Natural killer cell treated with Interleukin-12 subunit alpha and Interleukin-12 subunit beta and Interleukin-15 and Interleukin-18, amount 100 ng/mL, for 72 hours (primary cell): ENCODE results near the gene FURIN. TPM values are rescaled to one million over a fixed set of nuclear protein-coding genes. Genes with fewer than 3 reads are reported as not detected.
"Not testable (repeated sequence)": the region's sequence is repeated elsewhere in the genome, so short reads cannot be mapped to it uniquely, and the experiment has no call there.

Source experiments
- ATAC-seq, 2 donors: fragments of 150-1000 bp; cut with Tn5 transposase in 1 of 2; sonication (Bioruptor Pico), chemical (Tn5 transposase) in 1 of 2; 2 replicates each; pipeline ENCODE4 v1.10.0; 2021
- DNase-seq: peaks from one replicate; pipeline ENCODE4 v3.0.0; 2022; ENCODE audit warnings: low spot score
- H3K27ac Mint-ChIP-seq, 2 donors: 1 replicate in 1 of 2; 2 replicates in 1 of 2; pipeline ENCODE4 v1.8.0; 2022; ENCODE audit warnings: mixed read lengths in 2 of 2, mild to moderate bottlenecking in 1 of 2, moderate library complexity in 1 of 2
- H3K27me3 Mint-ChIP-seq, 2 donors: 1 replicate in 1 of 2; 2 replicates in 1 of 2; pipeline ENCODE4 v1.8.0; 2022; ENCODE audit warnings: mixed read lengths in 2 of 2
- H3K36me3 Mint-ChIP-seq: one replicate; pipeline ENCODE4 v1.8.0; 2022; ENCODE audit warnings: mixed read lengths
- H3K4me1 Mint-ChIP-seq, 2 donors: 1 replicate in 1 of 2; 2 replicates in 1 of 2; pipeline ENCODE4 v1.8.0; 2022; ENCODE audit warnings: low read depth in 2 of 2, mixed read lengths in 2 of 2, mild to moderate bottlenecking in 1 of 2
- H3K4me3 Mint-ChIP-seq: one replicate; pipeline ENCODE4 v1.8.0; 2022; ENCODE audit warnings: mixed read lengths
- H3K9me3 Mint-ChIP-seq: 2 replicates; pipeline ENCODE4 v1.8.0; 2022; ENCODE audit warnings: mixed read lengths
- total RNA-seq, 2 donors: library from RNA; stranded (reverse); gene quantifications; one replicate each; pipeline ENCODE4 v1.2.3, GENCODE V29; 2022

FURIN gene
- 100 to 1,000 TPM; 528 to 679 TPM for total RNA-seq

DNA sequence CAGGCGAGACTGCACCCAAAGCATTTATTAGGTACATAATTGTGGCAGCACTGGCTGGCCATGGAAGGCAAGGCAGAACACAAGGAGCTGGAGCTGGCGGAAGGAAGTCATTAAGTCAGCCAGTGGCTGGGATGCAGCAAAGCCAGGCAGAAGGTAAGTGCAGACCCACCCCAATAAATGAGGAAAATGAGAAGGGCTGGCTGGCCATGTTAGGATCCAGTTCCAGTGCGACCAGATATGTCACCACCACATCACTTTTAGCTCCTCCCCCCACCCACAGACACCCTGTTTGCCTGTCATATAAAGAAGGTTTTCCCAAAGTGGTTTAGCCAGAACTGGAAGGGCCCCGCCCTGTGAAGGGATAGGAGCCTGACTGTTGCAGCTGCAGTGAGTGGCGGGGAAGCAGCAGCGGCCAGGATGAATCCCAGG lies at the start of gene FURIN:
FURIN (plus strand) TSS at position 328 of the 429 bp plus-strand sequence. CDS start 7,153 bp downstream, outside the sequence.
- peaks cover 50 to 56% of the 10 kb centered on the region in 2 donors for H3K4me1 Mint-ChIP-seq
- DNase-seq: no peak
- H3K27ac Mint-ChIP-seq: peak within 1 kb of the TSS; percentile 99 to 100
- H3K27me3 Mint-ChIP-seq: no peaks in the 10 kb centered on the region
- ATAC-seq: no peak
- no peaks in the 10 kb centered on the region for H3K9me3 Mint-ChIP-seq
- H3K4me3 Mint-ChIP-seq: peak within 1 kb of the TSS; percentile 96
- H3K36me3 Mint-ChIP-seq: peaks cover 12% of the 10 kb centered on the region

DNA sequence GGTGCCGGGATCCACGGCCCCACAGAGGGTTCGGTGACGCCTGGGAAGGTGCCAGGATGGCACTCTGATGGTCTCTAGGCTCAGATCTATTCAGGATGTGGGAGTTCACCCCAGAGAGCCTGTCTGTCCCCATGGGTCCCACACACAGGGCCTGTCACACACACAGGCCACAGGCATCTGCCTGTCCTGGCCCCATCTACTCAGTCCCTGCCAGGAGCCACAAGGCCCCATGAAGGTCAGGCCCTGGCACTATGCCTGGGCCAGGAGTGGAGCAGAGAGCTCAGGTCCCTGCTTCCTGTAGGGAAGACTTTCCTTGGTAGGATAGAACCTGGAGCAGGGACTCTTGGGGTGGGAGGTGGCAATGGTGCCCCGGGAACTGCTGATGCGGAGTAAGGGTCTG lies 49.0 kb upstream of the FURIN start:
- peaks cover 6% of the 10 kb centered on the region for H3K36me3 Mint-ChIP-seq
- H3K9me3 Mint-ChIP-seq: no peaks in the 10 kb centered on the region
- H3K4me1 Mint-ChIP-seq: peaks cover 60 to 64% of the 10 kb centered on the region in 2 donors
- no peaks in the 10 kb centered on the region for H3K27me3 Mint-ChIP-seq
- H3K4me3 Mint-ChIP-seq: peak overlapping the region; percentile 78
- DNase-seq (no peak), ATAC-seq (peak; percentile 66 to 70)
- H3K27ac Mint-ChIP-seq: peak overlapping the region; percentile 98 to 99

DNA sequence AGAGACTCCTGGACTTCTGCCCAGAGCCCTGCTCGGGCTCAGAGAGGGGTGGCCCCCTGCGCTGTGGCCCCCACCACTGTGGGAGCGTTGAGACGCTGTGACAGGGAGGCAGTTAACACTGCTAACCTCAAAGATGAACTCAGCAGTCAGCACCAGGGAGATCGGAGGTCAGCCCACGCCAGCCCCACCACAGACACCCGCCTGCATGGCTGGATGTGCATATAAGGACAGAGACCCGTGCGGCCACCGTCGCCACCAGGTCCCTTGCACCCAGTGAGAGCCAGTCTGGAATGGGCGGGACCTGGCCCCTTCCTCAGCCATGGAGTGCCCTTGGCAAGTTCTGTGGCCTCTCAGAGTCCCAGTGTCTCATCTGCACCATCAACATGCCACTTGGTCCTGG lies 48.5 kb upstream of the FURIN start:
- Mint-ChIP-seq H3K4me1 (peaks cover 57 to 64% of the 10 kb centered on the region in 2 donors), H3K4me3 (peak overlapping the region; percentile 78), H3K27ac (peak overlapping the region; percentile 98 to 99), H3K27me3 (no peaks in the 10 kb centered on the region), H3K9me3 (no peaks in the 10 kb centered on the region), H3K36me3 (peaks cover 6% of the 10 kb centered on the region)
- ATAC-seq: peak; percentile 90 to 92
- peak; percentile 93 for DNase-seq

DNA sequence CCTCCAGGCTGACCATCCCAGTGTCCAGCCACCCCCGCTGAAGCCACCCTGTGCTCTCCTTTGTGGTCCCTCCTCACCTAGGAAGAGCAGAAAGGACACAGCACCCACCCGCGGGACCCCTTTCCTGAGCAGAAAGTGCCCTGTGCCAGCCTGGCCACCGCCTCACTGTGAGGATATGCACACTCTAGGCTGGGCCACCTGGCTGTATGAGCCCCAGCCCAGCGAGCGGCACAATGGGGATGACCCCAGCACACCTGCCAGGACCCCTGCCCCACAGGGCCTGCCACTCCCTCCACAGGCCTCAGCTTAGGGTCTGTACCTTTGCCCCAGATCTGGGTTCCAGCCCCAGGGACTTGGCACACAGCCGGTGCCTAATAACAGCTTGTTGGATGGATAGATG lies 47.9 kb upstream of the FURIN start:
- Mint-ChIP-seq H3K36me3 (peaks cover 2% of the 10 kb centered on the region), H3K27me3 (no peaks in the 10 kb centered on the region)
- no peak for ATAC-seq

DNA sequence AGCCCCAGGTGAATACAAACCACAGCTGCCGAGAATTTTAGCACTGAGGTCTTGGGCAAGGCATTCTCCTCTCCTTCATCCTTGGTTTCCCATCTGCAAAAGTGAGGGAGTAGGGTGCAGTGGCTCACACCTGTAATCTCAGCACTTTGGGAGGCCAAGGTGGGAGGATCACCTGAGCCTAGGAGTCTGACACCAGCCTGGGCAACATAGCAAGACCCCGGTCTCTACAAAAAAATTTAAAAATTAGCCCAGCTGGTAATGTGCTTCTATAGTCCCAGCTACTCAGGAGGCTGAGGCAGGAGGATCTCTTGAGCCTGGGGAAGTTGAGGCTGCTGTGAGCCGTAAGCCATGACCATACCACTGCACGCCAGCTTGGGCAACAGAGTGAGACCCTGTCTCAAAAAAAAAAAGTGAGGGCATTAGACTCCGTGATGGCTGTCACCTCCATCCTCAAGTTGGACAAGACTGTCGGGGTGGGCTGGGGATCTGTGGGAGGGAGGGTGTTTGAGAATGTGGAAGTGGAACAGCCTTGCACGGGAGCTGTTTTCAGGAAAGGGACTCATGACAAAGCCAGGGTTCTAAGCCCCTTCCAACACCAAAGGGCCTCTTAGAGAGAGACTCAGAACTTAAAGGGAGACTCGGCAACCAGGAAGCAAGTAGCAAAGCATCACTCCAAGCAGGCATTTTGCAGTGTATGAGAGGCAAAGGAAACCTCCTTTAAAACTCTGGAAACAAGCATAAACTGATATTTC lies 46.0 kb upstream of the FURIN start:
- Mint-ChIP-seq H3K4me3 (no peak overlapping the region), H3K4me1 (peaks cover 49 to 60% of the 10 kb centered on the region in 2 donors), H3K9me3 (no peaks in the 10 kb centered on the region), H3K36me3 (no peaks in the 10 kb centered on the region), H3K27ac (peak overlapping the region; percentile 78 to 99), H3K27me3 (no peaks in the 10 kb centered on the region)
- DNase-seq (no peak), ATAC-seq (no peak)

More for the DNA sequence above, 47.9 kb upstream of the FURIN start:
- no peak for DNase-seq
- Mint-ChIP-seq H3K4me1 (peaks cover 51 to 61% of the 10 kb centered on the region in 2 donors), H3K4me3 (no peak overlapping the region), H3K9me3 (no peaks in the 10 kb centered on the region), H3K27ac (peak overlapping the region; percentile 98 to 99)

GRCh38 chr15:90823455-90823974 lies 44.9 kb upstream of the FURIN start:
- Mint-ChIP-seq H3K36me3 (no peaks in the 10 kb centered on the region), H3K4me1 (peaks cover 48 to 58% of the 10 kb centered on the region in 2 donors), H3K9me3 (no peaks in the 10 kb centered on the region), H3K27ac (peak overlapping the region in 1 of 2 donors; percentile 11), H3K4me3 (no peak overlapping the region), H3K27me3 (no peaks in the 10 kb centered on the region)
- ATAC-seq (no peak), DNase-seq (no peak)

- Mint-ChIP-seq H3K4me1 (peaks cover 47 to 58% of the 10 kb centered on the region in 2 donors), H3K4me3 (peak overlapping the region; percentile 10), H3K27ac (peak overlapping the region; percentile 97 to 99)
- not testable (repeated sequence) for ATAC-seq, H3K36me3 Mint-ChIP-seq, H3K27me3 Mint-ChIP-seq, DNase-seq, H3K9me3 Mint-ChIP-seq
These were observed 43.1 kb upstream of the FURIN start for GRCh38 chr15:90825115-90825899.

- H3K36me3 Mint-ChIP-seq, H3K27me3 Mint-ChIP-seq, H3K9me3 Mint-ChIP-seq: not testable (repeated sequence)
- peak; percentile 19 to 29 for ATAC-seq
- peaks cover 55 to 61% of the 10 kb centered on the region in 2 donors for H3K4me1 Mint-ChIP-seq
- peak; percentile 75 for DNase-seq
- H3K4me3 Mint-ChIP-seq: peak overlapping the region; percentile 84
- H3K27ac Mint-ChIP-seq: peak overlapping the region; percentile 97 to 99
These were observed 42.0 kb upstream of the FURIN start for GRCh38 chr15:90826206-90826885.

GRCh38 chr15:90826886-90827435 lies 41.4 kb upstream of the FURIN start:
- ATAC-seq (no peak), DNase-seq (no peak)
- no peaks in the 10 kb centered on the region for H3K27me3 Mint-ChIP-seq
- H3K9me3 Mint-ChIP-seq: no peaks in the 10 kb centered on the region
- H3K36me3 Mint-ChIP-seq: peaks cover 7% of the 10 kb centered on the region
- peak overlapping the region; percentile 84 for H3K4me3 Mint-ChIP-seq
- peak overlapping the region; percentile 97 to 99 for H3K27ac Mint-ChIP-seq
- peaks cover 49 to 57% of the 10 kb centered on the region in 2 donors for H3K4me1 Mint-ChIP-seq

GRCh38 chr15:90828111-90828510 lies 40.3 kb upstream of the FURIN start:
- H3K4me1 Mint-ChIP-seq: peaks cover 48 to 61% of the 10 kb centered on the region in 2 donors
- no peak for ATAC-seq
- H3K27me3 Mint-ChIP-seq: no peaks in the 10 kb centered on the region
- peaks cover 7% of the 10 kb centered on the region for H3K36me3 Mint-ChIP-seq
- H3K4me3 Mint-ChIP-seq: peak overlapping the region; percentile 84
- H3K27ac Mint-ChIP-seq: peak overlapping the region; percentile 97 to 99
- no peak for DNase-seq
- H3K9me3 Mint-ChIP-seq: no peaks in the 10 kb centered on the region

GRCh38 chr15:90829126-90829525 lies 39.3 kb upstream of the FURIN start:
- H3K4me1 Mint-ChIP-seq: peaks cover 52 to 64% of the 10 kb centered on the region in 2 donors
- H3K4me3 Mint-ChIP-seq: peak overlapping the region; percentile 90
- peaks cover 7% of the 10 kb centered on the region for H3K36me3 Mint-ChIP-seq
- peak overlapping the region; percentile 97 to 99 for H3K27ac Mint-ChIP-seq
- DNase-seq (no peak), ATAC-seq (no peak)
- H3K27me3 Mint-ChIP-seq: no peaks in the 10 kb centered on the region
- H3K9me3 Mint-ChIP-seq: no peaks in the 10 kb centered on the region

GRCh38 chr15:90829942-90830440 lies 38.4 kb upstream of the FURIN start:
- ATAC-seq (peak; percentile 93 to 94), DNase-seq (peak; percentile 96)
- H3K27me3 Mint-ChIP-seq: no peaks in the 10 kb centered on the region
- H3K36me3 Mint-ChIP-seq: peaks cover 7% of the 10 kb centered on the region
- peaks cover 48 to 60% of the 10 kb centered on the region in 2 donors for H3K4me1 Mint-ChIP-seq
- H3K9me3 Mint-ChIP-seq: no peaks in the 10 kb centered on the region
- H3K4me3 Mint-ChIP-seq: peak overlapping the region; percentile 90
- peak overlapping the region; percentile 97 to 99 for H3K27ac Mint-ChIP-seq

GRCh38 chr15:90834626-90835025 lies 33.8 kb upstream of the FURIN start:
- DNase-seq (no peak), ATAC-seq (no peak)
- Mint-ChIP-seq H3K4me1 (peaks cover 48 to 65% of the 10 kb centered on the region in 2 donors), H3K36me3 (peaks cover 7% of the 10 kb centered on the region), H3K27me3 (no peaks in the 10 kb centered on the region), H3K9me3 (no peaks in the 10 kb centered on the region), H3K4me3 (no peak overlapping the region), H3K27ac (peak overlapping the region; percentile 90 to 99)
